Measurements from ENCODE around the gene HECTD1.
"Not testable (repeated sequence)": the region's sequence is repeated elsewhere in the genome, so short reads cannot be mapped to it uniquely, and the experiment has no call there.

The HECTD1 gene

DNA sequence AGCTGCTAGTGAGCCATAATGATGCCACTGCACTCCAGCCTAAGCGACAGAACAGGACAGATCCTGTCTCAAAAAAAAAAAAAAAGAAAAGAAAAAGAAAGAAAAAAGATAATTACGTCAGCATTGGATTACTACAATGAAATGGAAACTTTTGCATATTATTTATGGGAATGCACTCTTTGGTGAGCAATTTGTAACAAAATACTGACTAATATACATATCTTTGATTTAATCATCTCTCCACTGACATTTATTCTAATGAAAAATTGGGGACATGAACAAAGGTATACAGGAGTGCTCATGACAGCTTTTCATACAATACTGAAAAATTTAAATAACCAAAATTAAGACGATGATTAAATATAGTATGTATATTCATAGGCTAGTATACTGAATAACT, 27.9 kb upstream of the HECTD1 start:
- peaks cover 7% of the 10 kb centered on the region for H3K27me3 Mint-ChIP-seq
- no peak for DNase-seq
- H3K9me3 Mint-ChIP-seq, result no peaks in the 10 kb centered on the region
- no peaks in the 10 kb centered on the region for H3K36me3 Mint-ChIP-seq
- H3K4me1 Mint-ChIP-seq, result peaks cover 5% of the 10 kb centered on the region
- no peak overlapping the region for H3K4me3 Mint-ChIP-seq
- CTCF ChIA-PET, result no interaction called here
- no peak overlapping the region for H3K27ac Mint-ChIP-seq

DNA sequence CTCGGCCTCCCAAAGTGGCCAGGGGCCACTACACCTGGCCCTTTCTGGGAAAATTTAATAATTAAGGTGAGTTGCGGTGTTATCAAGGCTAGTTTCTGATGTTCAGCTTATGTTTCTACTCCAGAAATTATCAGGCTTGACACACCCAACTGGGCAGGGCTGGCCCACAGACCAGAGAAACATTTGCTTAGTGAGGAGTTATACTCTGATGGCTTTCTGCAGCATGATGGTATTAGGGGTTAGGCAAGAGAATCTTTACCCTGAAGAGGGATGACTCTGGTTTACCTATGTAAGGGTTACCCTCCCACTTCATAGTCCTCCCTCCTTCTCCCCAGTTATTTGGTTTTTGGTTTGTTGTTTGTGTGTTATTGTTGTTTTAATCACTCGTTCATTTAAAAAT, 24.5 kb upstream of the HECTD1 start:
- Mint-ChIP-seq H3K36me3 (no peaks in the 10 kb centered on the region), H3K27me3 (peaks cover 7% of the 10 kb centered on the region), H3K9me3 (no peaks in the 10 kb centered on the region), H3K4me3 (no peak overlapping the region), H3K4me1 (no peaks in the 10 kb centered on the region), H3K27ac (no peak overlapping the region)
- DNase-seq, result no peak
- CTCF ChIA-PET, result no interaction called here

DNA sequence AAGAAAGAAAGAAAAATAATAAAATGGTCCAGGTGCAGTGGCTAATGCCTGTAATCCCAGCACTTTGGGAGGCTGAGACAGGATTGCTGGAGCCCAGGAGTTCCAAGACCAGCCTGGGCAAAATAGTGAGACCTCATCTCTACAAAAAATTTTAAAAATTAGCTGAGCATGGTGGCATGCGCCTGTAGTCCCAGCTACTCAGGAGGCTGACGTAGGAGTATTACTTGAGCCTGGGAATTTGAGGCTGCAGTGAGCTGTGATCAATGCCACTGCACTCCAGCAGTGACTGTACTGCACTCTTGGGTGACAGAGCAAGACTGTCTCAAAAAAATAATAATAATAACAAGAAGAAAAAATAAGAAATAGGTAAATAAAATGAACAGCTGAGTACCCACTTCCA, 23.7 kb upstream of the HECTD1 start:
- not testable (repeated sequence) for DNase-seq, H3K4me3 Mint-ChIP-seq, H3K27ac Mint-ChIP-seq, H3K27me3 Mint-ChIP-seq, H3K36me3 Mint-ChIP-seq, H3K9me3 Mint-ChIP-seq, H3K4me1 Mint-ChIP-seq
- CTCF ChIA-PET, result interaction anchor here (0.7 kb wide), 1 partner anchor 73 kb away, joined by 3 read pairs; no protein-coding TSS in a partner anchor

DNA sequence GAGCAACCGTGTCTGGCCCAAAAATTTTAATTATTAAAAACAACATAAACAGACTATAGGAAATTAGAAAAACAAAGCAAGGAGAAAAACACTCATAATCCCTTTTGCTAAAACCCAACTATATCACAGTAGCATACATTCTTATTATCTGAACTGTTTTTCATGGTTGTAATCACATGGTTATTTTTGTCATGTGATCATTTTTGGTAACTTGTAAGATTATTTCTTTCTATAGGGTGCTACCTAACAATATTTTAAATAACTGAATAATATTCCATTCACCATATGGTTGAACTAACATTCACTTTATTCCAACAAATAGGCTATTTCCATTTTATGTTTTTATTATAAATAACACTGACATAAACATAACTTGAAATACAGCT, 23.0 kb upstream of the HECTD1 start:
- no peak for DNase-seq
- Mint-ChIP-seq H3K27me3 (peaks cover 3% of the 10 kb centered on the region), H3K9me3 (no peaks in the 10 kb centered on the region), H3K36me3 (no peaks in the 10 kb centered on the region), H3K4me1 (no peaks in the 10 kb centered on the region), H3K27ac (no peak overlapping the region), H3K4me3 (no peak overlapping the region)
- CTCF ChIA-PET, result interaction anchor here (0.6 to 0.7 kb wide), 2 partner anchors 10 to 73 kb away, joined by 3 read pairs; no protein-coding TSS in a partner anchor

DNA sequence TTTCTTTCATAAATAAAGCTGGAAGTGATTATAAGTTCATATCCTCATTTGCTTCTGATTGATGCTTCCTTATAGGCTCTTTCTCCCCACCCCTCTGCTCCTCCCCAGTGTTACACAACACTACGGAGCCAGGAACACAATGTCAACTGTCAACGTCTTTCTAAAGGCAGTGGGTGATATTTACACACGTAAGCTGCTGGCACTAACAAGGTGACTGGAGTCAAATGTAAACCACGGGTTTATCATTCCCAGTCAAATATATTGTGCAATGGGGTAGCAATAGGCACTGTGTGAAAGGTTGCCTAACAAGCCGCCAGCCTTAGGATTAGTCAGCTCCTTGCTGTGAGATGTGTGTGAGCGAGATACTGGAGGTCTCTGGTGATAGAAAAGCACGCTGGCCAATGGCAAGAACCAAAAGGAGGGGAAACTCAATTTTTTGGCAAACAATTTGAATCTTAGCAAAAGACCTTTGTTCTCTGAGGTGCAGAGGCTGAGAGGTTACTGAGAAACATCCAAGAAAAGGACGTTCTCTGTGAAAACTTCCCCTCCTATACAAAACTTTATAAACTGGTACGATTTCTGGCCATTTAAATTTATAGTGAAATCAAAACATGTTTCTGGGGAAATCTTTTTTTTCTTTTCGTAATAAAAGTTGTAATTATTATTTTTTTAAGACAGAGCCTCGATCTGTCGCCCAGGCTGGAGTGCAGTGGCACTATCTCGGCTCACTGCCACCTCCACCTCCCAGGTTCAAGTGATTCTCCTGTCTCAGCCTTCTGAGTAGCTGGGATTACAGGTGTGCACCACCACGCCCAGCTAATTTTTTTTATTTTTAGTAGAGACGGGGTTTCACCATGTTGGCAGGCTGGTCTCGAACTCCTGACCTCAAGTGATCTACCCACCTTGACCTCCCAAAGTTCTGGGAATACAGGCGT, 22.3 kb upstream of the HECTD1 start:
- H3K27ac Mint-ChIP-seq, result no peak overlapping the region
- H3K4me1 Mint-ChIP-seq, result no peaks in the 10 kb centered on the region
- H3K9me3 Mint-ChIP-seq, result no peaks in the 10 kb centered on the region
- DNase-seq, result no peak
- H3K27me3 Mint-ChIP-seq, result no peaks in the 10 kb centered on the region
- H3K4me3 Mint-ChIP-seq, result no peak overlapping the region
- no peaks in the 10 kb centered on the region for H3K36me3 Mint-ChIP-seq
- CTCF ChIA-PET, result interaction anchor here (0.6 kb wide), 1 partner anchor 11 kb away, joined by 3 read pairs; no protein-coding TSS in a partner anchor

DNA sequence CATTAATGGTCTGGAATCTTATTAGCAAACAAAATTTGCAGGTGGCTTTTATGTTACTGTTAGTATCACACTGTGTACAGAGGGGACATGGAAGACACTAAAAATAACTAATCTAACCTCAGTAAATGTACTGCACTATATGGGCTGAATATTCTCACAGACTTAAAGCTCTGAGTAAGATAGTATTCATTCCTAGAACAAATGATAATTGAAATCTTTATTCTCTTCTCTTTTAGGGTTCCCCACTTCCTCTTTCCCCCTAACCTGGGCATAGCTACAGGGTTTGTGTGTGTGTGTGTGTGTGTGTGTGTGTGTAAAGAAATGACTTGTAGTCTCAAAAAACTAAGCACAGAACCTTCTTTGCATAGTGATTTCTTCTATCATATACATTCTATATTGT, 21.4 kb upstream of the HECTD1 start:
- Mint-ChIP-seq H3K36me3 (no peaks in the 10 kb centered on the region), H3K27ac (no peak overlapping the region), H3K4me3 (no peak overlapping the region), H3K27me3 (no peaks in the 10 kb centered on the region), H3K4me1 (no peaks in the 10 kb centered on the region), H3K9me3 (no peaks in the 10 kb centered on the region)
- DNase-seq, result no peak
- CTCF ChIA-PET, result no interaction called here

DNA sequence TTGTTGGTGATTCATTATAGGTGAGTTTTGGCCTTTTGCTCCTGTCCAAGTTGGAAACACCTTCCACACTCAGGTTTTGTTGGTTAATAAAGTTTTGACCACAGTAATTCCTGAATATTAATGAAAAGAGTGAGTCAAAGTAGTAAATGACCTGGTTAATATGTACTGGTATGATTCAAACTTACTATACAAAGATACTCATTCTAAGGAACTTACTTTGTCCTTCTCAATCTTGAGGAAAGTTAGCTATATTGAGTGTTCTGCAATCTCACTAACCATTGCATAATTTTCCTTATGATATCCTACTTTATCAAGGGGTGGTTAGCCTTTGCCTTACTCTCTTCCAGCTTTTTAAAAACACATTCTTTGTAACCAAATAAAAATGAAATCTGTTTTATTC, 20.9 kb upstream of the HECTD1 start:
- Mint-ChIP-seq H3K27me3 (peaks cover under 1% of the 10 kb centered on the region), H3K36me3 (no peaks in the 10 kb centered on the region), H3K27ac (no peak overlapping the region), H3K4me1 (no peaks in the 10 kb centered on the region), H3K4me3 (no peak overlapping the region), H3K9me3 (no peaks in the 10 kb centered on the region)
- no peak for DNase-seq
- CTCF ChIA-PET, result no interaction called here

DNA sequence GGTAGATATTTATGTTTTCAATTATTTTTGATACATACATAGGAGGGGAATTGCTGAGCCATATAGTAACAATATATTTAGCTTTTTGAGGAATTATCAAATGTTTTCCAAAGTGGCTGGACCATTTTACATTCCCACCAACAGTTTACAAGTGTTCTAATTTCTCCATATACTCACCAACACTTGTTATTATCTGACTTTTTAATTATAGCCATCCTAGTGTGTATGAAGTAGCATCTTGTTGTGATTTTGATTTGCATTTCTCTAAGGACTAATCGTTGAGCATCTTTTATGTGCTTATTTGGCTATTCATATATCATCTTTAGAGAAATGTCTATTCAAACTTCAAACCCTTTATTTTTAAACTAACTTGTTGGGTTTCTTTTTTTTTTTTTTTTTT, 17.2 kb upstream of the HECTD1 start:
- Mint-ChIP-seq H3K27me3 (peaks cover 7% of the 10 kb centered on the region), H3K27ac (no peak overlapping the region), H3K36me3 (no peaks in the 10 kb centered on the region), H3K9me3 (no peaks in the 10 kb centered on the region), H3K4me1 (no peaks in the 10 kb centered on the region), H3K4me3 (no peak overlapping the region)
- CTCF ChIA-PET, result interaction anchor here (0.7 kb wide), 1 partner anchor 493 kb away, joined by 6 read pairs; no protein-coding TSS in a partner anchor
- no peak for DNase-seq

DNA sequence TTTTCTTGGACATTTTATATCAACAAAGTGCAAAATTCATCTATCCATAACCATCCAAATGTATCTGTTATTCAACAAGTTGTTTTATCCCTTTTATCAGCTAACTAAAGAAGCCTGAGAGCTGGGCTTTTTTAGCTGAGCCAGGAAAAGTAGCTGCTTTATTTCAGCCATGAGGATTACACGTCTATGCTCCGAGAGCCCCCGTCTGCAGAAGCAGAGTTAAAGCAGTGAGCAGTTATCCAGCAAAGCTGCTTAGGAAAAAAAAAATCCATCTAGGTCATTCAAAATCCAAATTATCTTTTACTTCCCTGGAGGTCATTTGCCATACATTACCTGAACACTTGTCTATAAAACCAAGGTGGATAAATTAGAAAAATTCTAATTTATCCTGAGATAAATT, 15.7 kb upstream of the HECTD1 start:
- no peak for DNase-seq
- Mint-ChIP-seq H3K27me3 (peaks cover 7% of the 10 kb centered on the region), H3K9me3 (no peaks in the 10 kb centered on the region), H3K27ac (no peak overlapping the region), H3K4me3 (no peak overlapping the region), H3K4me1 (no peaks in the 10 kb centered on the region), H3K36me3 (no peaks in the 10 kb centered on the region)
- CTCF ChIA-PET, result no interaction called here

DNA sequence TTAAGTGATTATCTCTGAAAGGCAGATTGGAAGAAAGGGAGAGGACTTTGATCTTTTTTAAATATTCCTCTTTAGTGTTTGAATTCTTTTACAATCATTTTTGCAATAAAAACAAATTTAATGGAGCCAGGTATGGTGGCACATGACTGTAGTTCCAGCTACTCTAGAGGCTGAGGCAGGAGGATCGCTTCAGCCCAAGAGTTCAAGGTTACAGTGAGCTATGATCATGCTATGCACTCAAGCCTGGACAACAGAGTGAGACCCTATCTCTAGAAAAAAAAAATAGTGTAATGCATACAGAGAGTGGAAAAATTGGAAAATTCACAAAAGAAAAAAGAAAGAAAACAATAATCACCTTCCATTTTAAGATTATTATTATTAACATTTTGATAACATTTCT, 15.2 kb upstream of the HECTD1 start:
- Mint-ChIP-seq H3K36me3 (no peaks in the 10 kb centered on the region), H3K4me1 (no peaks in the 10 kb centered on the region), H3K27me3 (peaks cover 7% of the 10 kb centered on the region), H3K27ac (no peak overlapping the region), H3K9me3 (no peaks in the 10 kb centered on the region), H3K4me3 (no peak overlapping the region)
- CTCF ChIA-PET, result interaction anchor here (0.5 kb wide), 1 partner anchor 1062 kb away, joined by 3 read pairs; no protein-coding TSS in a partner anchor
- no peak for DNase-seq

DNA sequence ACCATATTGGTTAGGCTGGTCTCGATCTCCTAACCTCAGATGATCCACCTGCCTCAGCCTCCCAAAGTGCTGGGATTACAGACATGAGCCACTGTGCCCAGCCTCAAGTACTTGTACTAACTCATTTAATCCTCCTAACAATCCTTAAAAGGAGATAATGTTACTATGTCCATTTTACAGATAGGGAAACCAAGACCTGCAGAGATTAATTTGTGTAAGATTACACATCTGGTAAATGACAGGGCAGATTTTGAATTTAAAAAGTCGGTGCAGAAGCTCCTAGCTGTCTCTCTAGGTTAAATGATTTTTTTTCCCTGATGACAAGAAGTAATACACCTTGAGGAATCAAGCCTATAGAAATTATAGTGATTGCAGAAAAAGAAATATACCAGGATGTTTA, 13.7 kb upstream of the HECTD1 start:
- Mint-ChIP-seq H3K27ac (no peak overlapping the region), H3K27me3 (peaks cover 7% of the 10 kb centered on the region), H3K9me3 (no peaks in the 10 kb centered on the region), H3K4me1 (no peaks in the 10 kb centered on the region), H3K36me3 (no peaks in the 10 kb centered on the region), H3K4me3 (no peak overlapping the region)
- DNase-seq, result no peak
- CTCF ChIA-PET, result no interaction called here

DNA sequence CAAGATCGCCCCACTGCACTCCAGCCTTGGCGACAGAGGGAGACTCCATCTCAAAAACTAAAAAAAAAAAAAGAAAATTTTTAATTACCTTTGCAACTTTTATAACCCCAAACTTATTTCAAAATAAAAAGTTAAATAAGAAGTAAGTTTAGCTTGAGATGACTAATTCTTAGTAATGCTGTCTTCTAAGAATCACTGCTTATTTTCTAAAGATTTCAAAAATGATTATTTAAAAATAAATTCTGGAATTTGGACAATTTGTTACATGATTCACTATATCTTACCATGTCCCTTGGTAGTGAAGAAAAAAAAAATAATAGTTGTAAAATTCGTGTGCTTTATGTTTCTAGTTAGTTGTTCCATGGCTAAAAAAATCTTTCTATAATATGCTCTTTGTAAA, 11.6 kb upstream of the HECTD1 start:
- H3K9me3 Mint-ChIP-seq, result no peaks in the 10 kb centered on the region
- no peaks in the 10 kb centered on the region for H3K36me3 Mint-ChIP-seq
- CTCF ChIA-PET, result no interaction called here
- no peaks in the 10 kb centered on the region for H3K4me1 Mint-ChIP-seq
- H3K27me3 Mint-ChIP-seq, result peaks cover 7% of the 10 kb centered on the region
- DNase-seq, result no peak
- H3K27ac Mint-ChIP-seq, result no peak overlapping the region
- H3K4me3 Mint-ChIP-seq, result no peak overlapping the region

DNA sequence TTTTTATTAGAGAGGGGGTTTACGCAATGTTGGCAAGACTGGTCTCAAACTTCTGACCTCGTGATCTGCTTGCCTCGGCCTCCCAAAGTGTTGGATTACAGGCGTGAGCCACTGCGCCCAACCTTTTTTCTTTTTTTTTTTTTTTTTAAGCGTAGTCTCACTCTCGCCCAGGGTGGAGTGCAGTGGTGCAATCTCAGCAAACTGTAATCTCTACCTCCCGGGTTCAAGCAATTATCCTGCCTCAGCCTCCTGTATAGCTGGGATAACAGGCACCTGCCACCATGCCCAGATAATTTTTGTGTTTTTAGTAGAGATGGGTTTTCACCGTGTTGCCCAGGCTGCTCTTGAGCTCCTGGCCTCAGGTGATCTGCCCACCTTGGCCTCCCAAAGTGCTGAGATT, 8.8 kb upstream of the HECTD1 start:
- Mint-ChIP-seq H3K36me3 (no peaks in the 10 kb centered on the region), H3K4me1 (no peaks in the 10 kb centered on the region), H3K9me3 (no peaks in the 10 kb centered on the region), H3K27me3 (peaks cover 9% of the 10 kb centered on the region), H3K4me3 (no peak overlapping the region), H3K27ac (no peak overlapping the region)
- CTCF ChIA-PET, result no interaction called here
- no peak for DNase-seq

DNA sequence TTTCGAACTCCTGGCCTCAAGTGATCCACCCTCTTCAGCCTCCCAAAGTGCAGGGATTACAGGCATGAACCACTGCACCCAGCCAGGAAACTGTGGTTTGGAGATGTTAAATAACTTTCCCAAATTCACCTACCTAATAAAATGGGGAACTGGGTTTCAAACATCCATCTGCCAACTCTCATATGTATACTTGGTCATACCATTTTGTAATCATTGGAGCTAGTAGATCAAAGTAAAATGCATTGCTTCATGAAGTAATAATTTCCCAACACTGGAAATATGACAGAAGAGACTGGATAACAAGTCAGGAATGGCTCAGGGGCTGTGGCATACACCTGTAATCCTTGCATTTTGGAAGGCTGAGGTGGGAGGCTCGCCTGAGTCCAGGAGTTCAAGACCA, 5.3 kb upstream of the HECTD1 start:
- no peak for DNase-seq
- peaks cover 12% of the 10 kb centered on the region for H3K27me3 Mint-ChIP-seq
- CTCF ChIA-PET, result no interaction called here
- no peak overlapping the region for H3K27ac Mint-ChIP-seq
- no peaks in the 10 kb centered on the region for H3K9me3 Mint-ChIP-seq
- H3K4me3 Mint-ChIP-seq, result no peak overlapping the region
- peaks cover 26% of the 10 kb centered on the region for H3K4me1 Mint-ChIP-seq
- no peaks in the 10 kb centered on the region for H3K36me3 Mint-ChIP-seq

DNA sequence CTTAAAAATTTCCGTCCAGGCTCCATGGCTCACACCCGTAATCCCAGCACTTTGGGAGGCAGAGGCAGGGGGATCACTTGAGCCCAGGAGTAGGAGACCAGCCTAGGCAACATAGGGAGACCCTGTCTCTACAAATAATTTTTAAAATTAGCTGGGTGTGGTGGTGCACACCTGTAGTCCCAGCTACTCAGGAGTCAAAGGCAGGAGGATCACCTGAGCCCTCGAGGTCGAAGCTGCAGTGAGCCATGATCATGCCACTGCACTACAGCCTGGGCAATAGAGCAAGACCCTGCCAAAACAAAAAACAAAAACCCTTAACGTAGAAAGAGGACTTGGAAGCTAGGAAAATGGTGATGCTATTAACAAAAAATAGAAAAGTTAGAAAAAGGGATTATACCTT, 2.0 kb upstream of the HECTD1 start:
- no peak overlapping the region for H3K27ac Mint-ChIP-seq
- peaks cover 7% of the 10 kb centered on the region for H3K36me3 Mint-ChIP-seq
- H3K4me1 Mint-ChIP-seq, result peaks cover 44% of the 10 kb centered on the region
- CTCF ChIA-PET, result interaction anchor here (1.0 kb wide), 1 partner anchor 209 kb away, joined by 3 read pairs; no protein-coding TSS in a partner anchor
- no peaks in the 10 kb centered on the region for H3K9me3 Mint-ChIP-seq
- peaks cover 14% of the 10 kb centered on the region for H3K27me3 Mint-ChIP-seq
- H3K4me3 Mint-ChIP-seq, result no peak overlapping the region
- no peak for DNase-seq

All from activated naive CD4-positive, alpha-beta T cell treated with anti-CD3 and anti-CD28 coated beads, Interleukin-2, amount 10 ng/mL, durations not matched to agents 7 days and 5 days (primary cell).